GM18951 (cell line): ENCODE measurements around the gene POGK.
A peak's percentile ranks its signal among the peaks of the same experiment; 100 is the strongest.
"Not testable (repeated sequence)": the region's sequence is repeated elsewhere in the genome, so short reads cannot be mapped to it uniquely, and the experiment has no call there.

Experiments
- POLR2A ChIP-seq: IDR thresholded peaks from 4 replicates; pipeline ENCODE4 v1.6.1; 2011; ENCODE audit warnings: mild to moderate bottlenecking; ENCODE audit not compliant: insufficient read length, insufficient read depth; ENCODE audit errors: extremely low read depth
- in situ Hi-C: fragments of 300-500 bp; cut with MboI; formaldehyde crosslinking; loops from one replicate; pipeline ENCODE4 v1.12.0; 2022; ENCODE audit warnings: low sequenced_read_pairs, mixed read lengths, inconsistent platforms; ENCODE audit not compliant: unreplicated experiment

POGK gene

DNA sequence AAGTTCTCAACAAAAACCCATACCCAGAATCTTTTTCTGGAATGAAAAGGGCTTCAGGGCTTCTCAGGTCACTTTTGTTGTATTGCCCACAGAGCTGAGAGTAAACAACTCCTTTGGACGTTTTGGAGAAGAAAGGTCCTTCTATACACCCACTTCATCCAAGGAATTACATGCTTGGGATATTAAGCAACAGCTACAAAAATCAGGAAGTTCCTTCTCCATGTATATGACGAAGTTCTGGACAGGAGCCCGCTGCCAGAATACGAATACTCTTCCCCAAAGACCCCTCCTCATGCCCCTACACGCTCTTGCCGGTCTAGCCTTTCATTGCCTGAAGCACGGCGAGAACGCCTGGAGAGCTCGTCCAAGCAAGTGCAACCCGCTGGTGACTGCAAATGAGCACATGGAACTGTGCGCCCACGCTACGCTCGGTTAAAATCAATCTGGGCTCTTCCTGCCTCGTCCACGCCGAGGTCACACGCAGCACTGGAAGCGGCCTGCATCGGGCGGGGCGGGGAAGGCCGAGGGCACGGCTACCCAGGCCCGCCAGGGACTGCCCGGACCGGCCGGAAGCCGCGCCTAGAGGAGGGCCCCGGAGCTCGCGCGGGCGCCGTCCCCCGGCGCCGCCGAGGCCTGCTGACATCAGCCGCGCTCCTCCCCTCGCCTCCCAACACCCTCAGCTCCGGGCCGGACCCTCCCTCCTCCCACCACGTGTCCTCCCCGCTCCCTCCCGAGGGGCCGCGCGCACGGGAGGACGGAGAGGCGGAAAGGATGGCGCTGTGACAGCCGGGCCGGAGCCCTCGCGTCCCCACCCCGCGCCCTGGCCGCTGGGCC, at the start of gene POGK:
Gene POGK (plus strand): TSS at position 710 of the 834 bp plus-strand sequence. CDS start 1,482 bp downstream, outside the sequence.
- TF ChIP-seq POLR2A = peak; percentile 91
- in situ Hi-C loops = no loop called here

GRCh38 chr1:166796620-166797236, 42.5 kb upstream of the POGK start:
- in situ Hi-C loops = no loop called here
- TF ChIP-seq POLR2A = no peak

- TF ChIP-seq POLR2A = no peak
- in situ Hi-C loops = no loop called here
Measured at GRCh38 chr1:166808952-166809351, 30.3 kb upstream of the POGK start.

DNA sequence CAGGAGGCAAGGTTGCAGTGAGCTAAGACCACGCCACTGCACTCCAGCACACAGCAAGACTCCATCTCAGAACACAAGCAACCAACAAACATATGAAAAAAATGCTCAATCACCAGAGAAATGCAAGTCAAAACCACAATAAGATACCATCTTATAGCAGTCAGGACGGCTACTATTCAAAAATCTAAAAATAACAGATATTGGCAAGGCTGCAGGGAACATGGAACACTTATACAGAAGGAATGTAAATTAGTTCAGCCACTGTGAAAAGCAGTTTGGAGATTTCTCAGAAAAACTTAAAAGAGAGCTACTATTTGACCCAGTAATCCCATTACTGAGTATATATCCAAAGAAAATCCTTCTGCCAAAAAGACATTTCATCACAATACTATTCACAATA, 27.6 kb upstream of the POGK start:
- in situ Hi-C loops = no loop called here
- no peak for TF ChIP-seq POLR2A

- in situ Hi-C loops = no loop called here
- TF ChIP-seq POLR2A = no peak
Measured at GRCh38 chr1:166813508-166814223, 25.6 kb upstream of the POGK start.

GRCh38 chr1:166814611-166815010, 24.7 kb upstream of the POGK start:
- in situ Hi-C loops = no loop called here
- no peak for TF ChIP-seq POLR2A

DNA sequence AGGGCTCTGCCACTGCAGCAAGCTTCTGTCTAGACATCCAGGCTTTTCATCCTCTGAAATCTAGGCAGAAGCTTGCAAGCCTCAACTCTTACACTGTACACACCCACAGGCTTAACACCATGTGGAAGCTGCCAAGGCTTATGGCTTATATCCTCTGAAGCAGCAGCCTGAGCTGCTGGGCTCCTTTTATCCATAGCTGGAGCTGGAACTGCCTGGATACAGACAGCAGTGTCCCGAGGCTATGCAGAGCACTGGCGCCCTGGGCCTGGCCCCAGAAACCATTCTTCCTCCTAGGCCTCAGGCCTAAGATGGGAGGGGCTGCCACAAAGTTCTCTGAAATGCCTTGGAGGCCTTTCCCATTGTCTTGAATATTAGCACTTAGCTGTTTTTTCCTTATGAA, 19.3 kb upstream of the POGK start:
- in situ Hi-C loops = no loop called here
- no peak for TF ChIP-seq POLR2A

DNA sequence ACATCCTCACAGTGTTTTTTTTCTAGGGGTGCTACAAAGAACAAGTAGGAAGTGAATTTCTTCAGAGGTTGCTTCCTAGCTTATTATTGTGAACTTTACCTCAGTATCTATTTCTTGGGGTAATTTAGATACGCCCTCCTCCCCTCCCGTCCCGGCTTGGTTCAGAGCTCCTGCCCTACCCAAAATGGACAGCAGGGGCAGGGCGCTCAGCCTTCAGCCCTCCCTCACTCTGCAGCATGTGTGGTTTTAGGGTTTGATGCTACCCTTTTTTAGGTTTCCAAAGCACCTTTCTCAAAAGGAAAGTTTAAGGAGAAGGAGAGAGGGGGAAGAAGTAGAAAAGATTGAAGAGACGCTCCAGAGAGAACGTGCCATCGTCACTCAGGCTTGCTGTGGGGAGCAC, 16.9 kb upstream of the POGK start:
- in situ Hi-C loops = no loop called here
- no peak for TF ChIP-seq POLR2A

DNA sequence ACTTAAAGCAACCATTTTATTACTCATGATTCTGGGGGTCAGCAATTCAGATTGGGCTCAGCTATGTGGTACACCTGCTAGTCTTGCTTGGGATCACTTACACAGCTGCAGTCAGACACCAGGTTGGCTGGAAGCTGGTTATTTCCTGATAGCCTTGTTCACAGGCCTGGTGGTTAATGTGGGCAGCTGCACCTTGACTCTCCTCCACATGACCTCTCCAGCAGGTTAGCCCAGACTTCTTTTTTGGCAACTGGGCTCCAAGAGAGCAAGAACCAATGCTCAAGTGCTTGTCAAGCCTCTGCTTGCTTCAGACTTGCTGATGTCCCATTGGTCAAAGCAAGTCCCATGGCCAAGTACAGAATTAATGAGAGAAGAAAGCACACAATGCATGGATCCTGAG, 11.8 kb upstream of the POGK start:
- TF ChIP-seq POLR2A = no peak
- in situ Hi-C loops = no loop called here

DNA sequence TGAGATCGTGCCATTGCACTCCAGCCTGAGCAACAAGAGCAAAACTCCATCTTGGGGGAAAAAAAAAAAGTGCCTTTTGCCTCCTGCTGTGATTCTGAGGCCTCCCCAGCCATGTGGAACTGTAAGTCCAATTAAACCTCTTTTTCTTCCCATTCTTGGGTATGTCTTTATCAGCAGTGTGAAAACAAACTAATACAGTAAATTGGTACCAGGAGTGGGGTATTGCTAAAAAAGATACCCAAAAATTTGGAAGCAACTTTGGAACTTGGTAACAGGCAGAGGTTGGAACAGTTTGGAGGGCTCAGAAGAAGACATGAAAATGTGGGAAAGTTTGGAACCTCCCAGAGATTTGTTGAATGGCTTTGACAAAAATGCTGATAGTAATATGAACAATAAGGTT, 9.5 kb upstream of the POGK start:
- in situ Hi-C loops = not testable (repeated sequence)

- in situ Hi-C loops = no loop called here
- TF ChIP-seq POLR2A = no peak
Measured at GRCh38 chr1:166836733-166837132, 2.5 kb upstream of the POGK start.

GRCh38 chr1:166839600-166840308, 479 bp downstream of the POGK start:
- in situ Hi-C loops = no loop called here
- TF ChIP-seq POLR2A = no peak

GRCh38 chr1:166840309-166841274, 1.3 kb downstream of the POGK start:
- in situ Hi-C loops = no loop called here
- TF ChIP-seq POLR2A = no peak
